Measurements from ENCODE around the gene EMC6.
"Not testable (repeated sequence)": the region's sequence is repeated elsewhere in the genome, so short reads cannot be mapped to it uniquely, and the experiment has no call there.

EMC6 gene

GRCh38 chr17:3682033-3682432, 13.4 kb downstream of the EMC6 start:
- no peak for DNase-seq

DNA sequence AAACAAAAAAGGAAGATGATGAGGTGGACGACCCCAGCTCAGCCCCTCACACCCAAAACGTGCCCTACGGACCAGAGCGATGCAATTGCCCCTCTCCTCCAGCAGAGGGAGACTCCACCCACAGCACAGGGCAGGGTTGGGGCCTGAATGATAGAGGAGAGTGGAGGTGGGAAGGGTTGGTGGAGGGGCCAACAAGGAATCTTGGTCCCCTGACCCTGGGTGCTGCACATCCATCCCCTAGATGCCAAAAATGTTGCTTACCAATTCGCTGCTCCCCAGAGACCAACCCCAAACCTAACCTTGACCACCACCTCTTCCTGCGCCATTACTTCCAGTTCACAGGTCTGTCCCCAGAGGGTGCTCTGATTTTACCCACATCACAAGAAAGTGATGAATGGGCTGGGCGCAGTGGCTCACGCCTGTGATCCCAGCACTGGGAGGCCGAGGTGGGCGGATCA, 14.5 kb downstream of the EMC6 start:
- no peak for DNase-seq

GRCh38 chr17:3685174-3685573, 16.6 kb downstream of the EMC6 start:
- DNase-seq = no peak

- DNase-seq = no peak
Observed at GRCh38 chr17:3688027-3688553, 19.5 kb downstream of the EMC6 start.

GRCh38 chr17:3688852-3689261, 20.2 kb downstream of the EMC6 start:
- no peak for DNase-seq

DNA sequence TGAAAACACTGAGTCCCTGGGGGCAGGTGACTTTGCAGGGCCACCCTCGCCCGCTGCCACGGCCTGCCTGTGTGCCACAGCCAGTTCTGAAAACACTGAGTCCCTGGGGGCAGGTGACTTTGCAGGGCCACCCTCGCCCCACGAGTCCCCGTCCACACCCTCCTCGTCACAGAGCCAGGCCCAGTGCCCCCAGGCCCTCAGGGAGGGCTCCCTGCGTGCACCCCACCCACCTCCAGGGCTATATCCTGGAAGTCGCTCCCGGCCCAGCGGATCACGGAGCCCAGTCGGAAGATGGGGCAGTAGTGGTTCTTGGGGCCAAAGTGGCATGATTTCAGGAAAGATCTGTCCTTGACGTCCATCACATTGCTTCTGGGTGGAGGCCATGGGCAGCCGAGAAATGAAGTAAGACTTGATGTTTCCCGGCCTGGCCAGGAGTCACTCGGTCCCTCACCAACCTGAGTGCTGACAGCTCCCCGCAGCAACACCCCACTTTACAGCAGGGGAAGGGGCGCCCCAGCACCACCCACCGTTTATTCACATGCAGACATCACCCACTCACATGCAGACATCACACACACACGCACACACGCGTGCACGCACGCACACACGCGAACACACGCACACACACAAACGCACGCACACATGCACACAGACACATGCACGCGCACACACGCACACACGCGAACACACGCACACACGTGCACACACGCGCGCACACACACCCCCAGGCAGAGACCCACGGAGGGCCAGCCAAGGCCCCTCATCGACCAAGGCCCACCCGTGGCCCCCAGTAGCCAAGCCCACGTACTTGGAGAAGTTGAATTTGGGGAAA, 20.9 kb downstream of the EMC6 start:
- DNase-seq = no peak

GRCh38 chr17:3690094-3690715, 21.6 kb downstream of the EMC6 start:
- DNase-seq = no peak

- DNase-seq = no peak
Observed at GRCh38 chr17:3691617-3692067, 23.0 kb downstream of the EMC6 start.

GRCh38 chr17:3692346-3692745, 23.7 kb downstream of the EMC6 start:
- DNase-seq = no peak

DNA sequence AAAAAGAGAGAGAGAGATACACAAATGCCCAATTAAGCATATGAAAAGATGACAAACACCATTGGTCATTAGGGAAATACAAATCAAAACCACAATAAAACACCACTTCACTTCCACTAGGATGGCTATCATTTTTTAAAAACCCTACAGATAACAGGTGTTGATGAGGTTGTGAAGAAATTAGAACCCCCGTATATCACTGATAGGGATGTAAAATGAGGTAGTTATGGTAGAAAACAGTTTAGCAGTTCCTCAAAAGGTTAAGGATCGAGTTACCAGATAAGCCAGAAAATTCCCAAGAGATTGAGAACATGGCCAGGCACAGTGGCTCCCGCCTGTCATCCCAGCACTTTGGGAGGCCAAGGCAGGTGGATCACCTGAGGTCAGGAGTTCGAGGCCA, 24.5 kb downstream of the EMC6 start:
- no peak for DNase-seq

- DNase-seq = no peak
Observed at GRCh38 chr17:3693829-3694231, 25.2 kb downstream of the EMC6 start.

GRCh38 chr17:3695129-3695722, 26.6 kb downstream of the EMC6 start:
- no peak for DNase-seq

GRCh38 chr17:3695723-3696411, 27.3 kb downstream of the EMC6 start, which contains the start of gene P2RX5:
Gene P2RX5 (minus strand): TSS chr17:3696155. CDS start chr17:3696005, 150 bp downstream.
- DNase-seq = no peak

DNA sequence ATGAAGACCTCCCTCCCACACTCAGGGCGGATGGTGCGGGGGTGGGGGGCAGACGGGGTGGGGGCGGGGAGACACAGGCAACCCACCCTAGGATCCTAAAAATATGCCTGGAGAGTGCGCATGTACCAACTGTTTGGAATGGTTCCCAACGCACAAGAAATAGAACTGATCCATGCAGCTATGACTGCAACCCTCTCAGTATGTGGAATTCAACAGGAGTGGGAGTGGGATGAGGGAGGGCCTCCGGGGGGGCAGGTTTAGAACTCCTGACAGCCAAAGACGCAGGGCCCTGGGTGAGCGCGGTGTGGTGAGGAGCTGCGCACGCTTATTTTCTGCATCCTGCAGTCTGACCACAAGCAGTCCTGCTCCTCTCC, 28.5 kb downstream of the EMC6 start:
- no peak for DNase-seq

GRCh38 chr17:3698139-3698538, 29.5 kb downstream of the EMC6 start:
- no peak for DNase-seq

DNA sequence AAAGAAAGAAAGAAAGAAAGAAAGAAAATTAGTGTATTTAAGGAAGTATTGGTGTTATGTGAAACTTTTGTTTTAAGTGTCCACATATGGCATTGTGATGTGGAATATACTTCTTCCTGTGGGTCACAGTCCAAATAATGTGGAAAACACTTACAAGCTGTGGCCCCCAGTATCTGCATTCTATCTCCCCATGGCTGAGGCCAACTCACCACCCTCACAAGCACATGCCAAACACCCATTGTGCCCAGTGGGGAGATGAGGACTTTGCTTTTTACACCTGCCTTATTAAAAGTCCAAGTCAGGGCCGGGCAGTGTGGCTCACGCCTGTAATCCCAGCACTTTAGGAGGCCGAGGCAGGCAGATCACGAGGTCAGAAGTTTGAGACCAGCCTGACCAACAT, 31.3 kb downstream of the EMC6 start:
- no peak for DNase-seq

GRCh38 chr17:3702041-3702539, 33.5 kb downstream of the EMC6 start:
- DNase-seq = not testable (repeated sequence)

GRCh38 chr17:3704931-3705717, 36.5 kb downstream of the EMC6 start:
- no peak for DNase-seq

DNA sequence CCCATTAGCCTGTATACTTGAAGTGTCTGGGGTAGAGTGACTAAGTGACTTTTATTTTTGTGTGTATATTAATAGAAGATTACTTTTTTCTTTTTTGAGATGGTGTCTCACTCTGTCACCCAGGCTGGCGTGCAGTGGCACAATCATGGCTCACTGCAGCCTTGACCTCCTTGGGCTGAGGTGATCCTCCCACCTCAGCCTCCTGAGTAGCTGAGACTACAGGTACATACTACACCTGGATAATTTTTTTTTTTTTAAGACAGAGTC, 37.0 kb downstream of the EMC6 start:
- not testable (repeated sequence) for DNase-seq

DNA sequence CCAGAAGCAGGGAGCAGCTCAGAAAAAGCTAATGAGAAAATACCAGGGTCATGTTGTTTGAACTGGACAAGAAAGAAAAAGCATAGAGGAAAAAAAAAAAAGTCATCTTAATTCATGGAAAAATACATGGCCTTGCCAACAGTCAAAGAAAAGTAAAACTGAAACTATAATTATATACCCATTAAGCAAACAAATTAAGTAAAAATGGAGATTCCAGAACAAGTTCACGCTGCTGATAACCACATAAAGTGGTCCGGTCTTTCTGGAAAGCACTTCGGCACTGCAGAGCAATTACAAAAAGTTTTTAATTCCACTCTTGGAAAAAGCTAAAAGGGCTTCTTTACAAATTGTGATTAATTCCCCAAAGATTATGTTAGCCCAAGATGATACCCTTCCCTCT, 39.8 kb downstream of the EMC6 start:
- no peak for DNase-seq

DNA sequence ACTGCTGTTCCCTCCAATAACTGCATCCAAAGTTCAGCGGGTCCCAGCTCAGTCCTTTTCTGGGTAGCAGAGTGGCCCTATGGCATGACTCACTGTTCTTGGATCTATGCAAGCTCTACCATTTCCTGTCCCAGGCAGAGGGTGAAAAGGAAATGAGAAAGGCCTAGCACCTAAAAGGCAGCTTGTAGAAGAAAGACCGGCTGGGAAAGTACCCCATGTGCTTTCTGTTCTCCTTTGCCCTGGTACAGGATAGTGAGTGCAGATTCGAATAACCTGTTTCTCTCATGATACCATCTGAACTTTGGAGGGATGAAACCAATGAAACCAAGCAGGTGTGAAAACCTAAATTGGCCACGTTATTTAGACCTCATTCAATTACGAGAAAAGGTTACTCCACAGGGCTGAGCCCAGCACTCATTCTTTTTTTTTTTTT, 42.4 kb downstream of the EMC6 start:
- DNase-seq = no peak

GRCh38 chr17:3712811-3713463, 44.3 kb downstream of the EMC6 start:
- no peak for DNase-seq
